GM12872 (cell line): ENCODE data around the gene CFAP45.

ENCODE experiments used
- CTCF ChIP-seq: IDR thresholded peaks from 3 replicates; pipeline ENCODE4 v1.5.1; 2011; ENCODE audit warnings: low read depth, mild to moderate bottlenecking, low read length, moderate library complexity; ENCODE audit not compliant: insufficient read depth

CFAP45 gene

GRCh38 chr1:159920651-159921050 lies 20.7 kb upstream of the CFAP45 start:
- TF ChIP-seq CTCF: no peak

- TF ChIP-seq CTCF: no peak
Measured at GRCh38 chr1:159920202-159920601, 20.2 kb upstream of the CFAP45 start.

GRCh38 chr1:159919236-159919865 lies 19.4 kb upstream of the CFAP45 start:
- TF ChIP-seq CTCF: no peak

- no peak for TF ChIP-seq CTCF
Measured at GRCh38 chr1:159918352-159919200, 18.6 kb upstream of the CFAP45 start.

GRCh38 chr1:159917533-159918351 lies 17.8 kb upstream of the CFAP45 start:
- TF ChIP-seq CTCF: no peak

- TF ChIP-seq CTCF: no peak
Measured at GRCh38 chr1:159916242-159917051, 16.5 kb upstream of the CFAP45 start.
